Uterus (tissue), 4 donors: ENCODE data around the gene MBLAC1. TPM values are rescaled to one million over a fixed set of nuclear protein-coding genes. Genes with fewer than 3 reads are reported as not detected.

ENCODE experiments used
- DNase-seq, 2 donors: peaks; one replicate each; pipeline ENCODE4 v3.0.0-alpha.2; 2019 to 2020
- H3K27ac ChIP-seq, 2 donors: fragments of 200-600 bp; sonication (generic); 1 replicate in 1 of 2; 2 replicates in 1 of 2; pipeline ENCODE4 v1.5.1; 2016 to 2018
- H3K27me3 ChIP-seq, 2 donors: fragments of 200-600 bp; sonication (generic); one replicate each; pipeline ENCODE4 v1.5.1; 2018 to 2019; ENCODE audit warnings: control low read depth in 1 of 2
- H3K36me3 ChIP-seq, 2 donors: fragments of 200-600 bp; sonication (generic); one replicate each; pipeline ENCODE4 v1.5.1; 2019; ENCODE audit warnings: control low read depth in 1 of 2
- H3K4me1 ChIP-seq, 2 donors: fragments of 200-600 bp; sonication (generic); one replicate each; pipeline ENCODE4 v1.5.1; 2018 to 2019; ENCODE audit warnings: control low read depth in 1 of 2
- H3K4me3 ChIP-seq, 2 donors: fragments of 200-600 bp; sonication (generic); 1 replicate in 1 of 2; 2 replicates in 1 of 2; pipeline ENCODE4 v1.5.1; 2018 to 2019; ENCODE audit warnings: mild to moderate bottlenecking in 1 of 2
- H3K9me3 ChIP-seq, 2 donors: fragments of 200-600 bp; sonication (generic); one replicate each; pipeline ENCODE4 v1.5.1; 2019; ENCODE audit warnings: control low read depth in 1 of 2
- CTCF ChIP-seq, 4 experiments: fragments of 200-600 bp in 2 of 4; fragments of 450-650 bp in 2 of 4; sonication (generic) in 2 of 4; IDR thresholded peaks; one replicate each; pipeline ENCODE4 v1.5.1; 2016 to 2019; ENCODE audit warnings: antibody characterized with exemption in 4 of 4, mild to moderate bottlenecking in 2 of 4, moderate library complexity in 1 of 4
- POLR2A ChIP-seq, 2 donors: fragments of 450-650 bp; IDR thresholded peaks; one replicate each; pipeline ENCODE4 v1.6.1; 2016; ENCODE audit warnings: antibody characterized with exemption in 2 of 2, mild to moderate bottlenecking in 1 of 2, moderate library complexity in 1 of 2
- intact Hi-C: fragments of 100-400 bp; cut with DNase I; formaldehyde crosslinking; loops from one replicate; pipeline ENCODE4 v1.15.1; 2023; ENCODE audit warnings: low total_unique reads
- total RNA-seq, 4 donors: library from RNA; depleted of rRNA in 3 of 4; stranded (reverse); fragments of >200 nt in 3 of 4; gene quantifications; one replicate each; pipeline versions ENCODE4 v1.1.0 to v1.2.4, GENCODE V29; 2014 to 2023
- donor health status: DM: yes; HTN: yes; CAD: no.

Gene MBLAC1
- total RNA-seq, 4 donors from 2014 or later = 1.3 to 12.4 (median 4.6) TPM

- intact Hi-C loops = no loop called here
- H3K4me3 ChIP-seq = peak overlapping the region; percentile 45 to 46
- H3K27me3 ChIP-seq = no peaks in the 10 kb centered on the region
- H3K36me3 ChIP-seq = no peaks in the 10 kb centered on the region
- peak overlapping the region; percentile 70 to 88 for H3K27ac ChIP-seq
- no peaks in the 10 kb centered on the region for H3K9me3 ChIP-seq
- peaks cover 0 to 5% of the 10 kb centered on the region in 2 donors for H3K4me1 ChIP-seq
- DNase-seq = no peak
- TF ChIP-seq POLR2A (IDR thresholded peaks at IDR 0.05) (no peak), CTCF (IDR thresholded peaks at IDR 0.05) (no peak)
Measured at GRCh38 chr7:100167912-100168323, 41.2 kb downstream of the MBLAC1 start.

GRCh38 chr7:100169147-100169850 is 42.5 kb downstream of the MBLAC1 start:
- TF ChIP-seq CTCF (IDR thresholded peaks at IDR 0.05) (no peak), POLR2A (IDR thresholded peaks at IDR 0.05) (no peak)
- intact Hi-C loops = no loop called here
- H3K27me3 ChIP-seq = no peaks in the 10 kb centered on the region
- H3K4me1 ChIP-seq = peaks cover 0 to 5% of the 10 kb centered on the region in 2 donors
- H3K9me3 ChIP-seq = no peaks in the 10 kb centered on the region
- no peak overlapping the region for H3K4me3 ChIP-seq
- H3K36me3 ChIP-seq = no peaks in the 10 kb centered on the region
- peak overlapping the region; percentile 70 to 88 for H3K27ac ChIP-seq
- no peak for DNase-seq

GRCh38 chr7:100170101-100170897 is 43.5 kb downstream of the MBLAC1 start:
- intact Hi-C loops = no loop called here
- no peak for TF ChIP-seq CTCF (IDR thresholded peaks at IDR 0.05)
- TF ChIP-seq POLR2A (IDR thresholded peaks at IDR 0.05) = no peak
- H3K36me3 ChIP-seq = no peaks in the 10 kb centered on the region
- H3K27ac ChIP-seq = no peak overlapping the region
- peaks cover 0 to 5% of the 10 kb centered on the region in 2 donors for H3K4me1 ChIP-seq
- no peaks in the 10 kb centered on the region for H3K27me3 ChIP-seq
- H3K4me3 ChIP-seq = no peak overlapping the region
- H3K9me3 ChIP-seq = no peaks in the 10 kb centered on the region
- DNase-seq = no peak

- intact Hi-C loops = no loop called here
- H3K4me1 ChIP-seq = peaks cover 0 to 5% of the 10 kb centered on the region in 2 donors
- no peaks in the 10 kb centered on the region for H3K9me3 ChIP-seq
- no peak for DNase-seq
- H3K27me3 ChIP-seq = no peaks in the 10 kb centered on the region
- H3K27ac ChIP-seq = no peak overlapping the region
- peak overlapping the region; percentile 18 to 38 for H3K4me3 ChIP-seq
- no peak for TF ChIP-seq POLR2A (IDR thresholded peaks at IDR 0.05)
- TF ChIP-seq CTCF (IDR thresholded peaks at IDR 0.05) = no peak
- no peaks in the 10 kb centered on the region for H3K36me3 ChIP-seq
Measured at GRCh38 chr7:100171087-100171681, 44.4 kb downstream of the MBLAC1 start.

- H3K27me3 ChIP-seq = no peaks in the 10 kb centered on the region
Measured at GRCh38 chr7:100171840-100172239, 45.1 kb downstream of the MBLAC1 start.

More at GRCh38 chr7:100171840-100172239, 45.1 kb downstream of the MBLAC1 start:
- Histone ChIP-seq H3K4me1 (peaks cover 0 to 5% of the 10 kb centered on the region in 2 donors), H3K27ac (no peak overlapping the region), H3K4me3 (peak overlapping the region; percentile 18 to 38), H3K9me3 (no peaks in the 10 kb centered on the region), H3K36me3 (no peaks in the 10 kb centered on the region)
- TF ChIP-seq CTCF (IDR thresholded peaks at IDR 0.05) (no peak), POLR2A (IDR thresholded peaks at IDR 0.05) (no peak)
- intact Hi-C loops = no loop called here
- no peak for DNase-seq
